PC-9 (cell line): ENCODE results near the gene MELTF. TPM values are rescaled to one million over a fixed set of nuclear protein-coding genes. Genes with fewer than 3 reads are reported as not detected.

Experiments
- BruUV-seq: library from RNA; stranded (reverse); fragments of 400-500 nt; replicated peaks from 2 replicates; lab custom pipeline; 2021; lab: Mats Ljungman, UMichigan
- CTCF ChIA-PET: fragments of 300-600 bp; sonication (Branson Sonifier 250); formaldehyde crosslinking; loops from one replicate; lab custom pipeline; 2022; ENCODE audit warnings: antibody characterized with exemption; lab: Charles Lee
- POLR2A ChIA-PET: fragments of 300-600 bp; sonication (Branson Sonifier 250); formaldehyde crosslinking; loops from one replicate; lab custom pipeline; 2022; ENCODE audit warnings: antibody characterized with exemption; ENCODE audit not compliant: unreplicated experiment; lab: Charles Lee
- DNase-seq, 2 experiments: peaks; one replicate each; pipeline versions ENCODE4 v3.0.0 to v3.0.0-alpha.2; 2015 to 2022; ENCODE audit warnings: mixed read lengths in 1 of 2
- H2AFZ ChIP-seq: fragments of 200-600 bp; sonication (generic); 2 replicates; pipeline ENCODE4 v1.8.1; 2017; ENCODE audit warnings: antibody characterized with exemption
- H3F3A ChIP-seq: fragments of 200-600 bp; sonication (generic); 2 replicates; pipeline ENCODE4 v1.8.1; 2017; ENCODE audit warnings: antibody characterized with exemption, mild to moderate bottlenecking, low read depth; ENCODE audit not compliant: insufficient read depth
- H3K27ac ChIP-seq: fragments of 200-600 bp; sonication (generic); 2 replicates; pipeline ENCODE4 v1.6.1; 2016; ENCODE audit warnings: mixed run types
- H3K27me3 ChIP-seq: fragments of 200-600 bp; sonication (generic); 2 replicates; pipeline ENCODE4 v1.6.1; 2016; ENCODE audit warnings: low read depth, mixed run types; ENCODE audit not compliant: insufficient read depth
- H3K36me3 ChIP-seq: fragments of 200-600 bp; sonication (generic); 2 replicates; pipeline ENCODE4 v1.6.1; 2016; ENCODE audit warnings: low read depth, mixed run types
- H3K4me1 ChIP-seq: fragments of 200-600 bp; sonication (generic); replicated peaks from 2 replicates; pipeline ENCODE4 v1.6.1; 2016; ENCODE audit warnings: mixed run types; ENCODE audit not compliant: insufficient read depth
- H3K4me2 ChIP-seq: fragments of 200-600 bp; sonication (generic); 2 replicates; pipeline ENCODE4 v1.6.1; 2017; ENCODE audit warnings: mixed run types
- H3K4me3 ChIP-seq: fragments of 200-600 bp; sonication (generic); 2 replicates; pipeline ENCODE4 v1.6.1; 2016; ENCODE audit warnings: mixed run types
- H3K79me2 ChIP-seq: fragments of 200-600 bp; sonication (generic); 2 replicates; pipeline ENCODE4 v1.6.1; 2017; ENCODE audit warnings: low read depth, mixed run types
- H3K9me2 ChIP-seq: fragments of 200-600 bp; sonication (generic); 2 replicates; pipeline ENCODE4 v1.8.1; 2017; ENCODE audit warnings: mild to moderate bottlenecking; ENCODE audit not compliant: insufficient read depth
- H3K9me3 ChIP-seq: fragments of 200-600 bp; sonication (generic); 2 replicates; pipeline ENCODE4 v1.8.1; 2016; ENCODE audit warnings: low read depth; ENCODE audit not compliant: insufficient read depth
- H4K20me1 ChIP-seq: fragments of 200-600 bp; sonication (generic); 2 replicates; pipeline ENCODE4 v1.8.1; 2017; ENCODE audit not compliant: insufficient read depth
- EZH2 ChIP-seq: fragments of 200-600 bp; sonication (generic); IDR thresholded peaks from 2 replicates; pipeline ENCODE4 v1.8.0; 2017; ENCODE audit warnings: antibody characterized with exemption, low read depth
- intact Hi-C: fragments of 100-400 bp; cut with micrococcal nuclease; formaldehyde crosslinking; loops from one replicate; pipeline ENCODE4 v1.10.0; 2022; ENCODE audit not compliant: unreplicated experiment
- total RNA-seq: library from RNA; stranded (reverse); gene quantifications from 2 replicates; pipeline ENCODE4 v1.2.3, GENCODE V29; 2021
- TF ChIP-seq, protein P1 (sequence below): fragments of 200-600 bp; sonication (generic); conservative IDR thresholded peaks from 2 replicates; pipeline ENCODE4 v1.6.1; 2017; ENCODE audit warnings: mixed run types, antibody characterized with exemption, mild to moderate bottlenecking, moderate library complexity

Gene MELTF
- total RNA-seq, 1 experiment from 2014 or later, result 154 TPM

- intact Hi-C loops, result no loop called here
- H3F3A ChIP-seq, result no peaks in the 10 kb centered on the region
- no TSS peak for BruUV-seq
- ChIA-PET CTCF (no interaction called here), POLR2A (no interaction called here)
- no peak overlapping the region for H3K4me3 ChIP-seq
- DNase-seq, result no peak
- no peaks in the 10 kb centered on the region for H3K4me1 ChIP-seq
- no peak overlapping the region for H3K27ac ChIP-seq
- H3K4me2 ChIP-seq, result no peak overlapping the region
- H3K27me3 ChIP-seq, result no peaks in the 10 kb centered on the region
- H3K9me3 ChIP-seq, result no peaks in the 10 kb centered on the region
- no peaks in the 10 kb centered on the region for H3K9me2 ChIP-seq
- no peak for TF ChIP-seq EZH2
- TF ChIP-seq, protein P1, sequence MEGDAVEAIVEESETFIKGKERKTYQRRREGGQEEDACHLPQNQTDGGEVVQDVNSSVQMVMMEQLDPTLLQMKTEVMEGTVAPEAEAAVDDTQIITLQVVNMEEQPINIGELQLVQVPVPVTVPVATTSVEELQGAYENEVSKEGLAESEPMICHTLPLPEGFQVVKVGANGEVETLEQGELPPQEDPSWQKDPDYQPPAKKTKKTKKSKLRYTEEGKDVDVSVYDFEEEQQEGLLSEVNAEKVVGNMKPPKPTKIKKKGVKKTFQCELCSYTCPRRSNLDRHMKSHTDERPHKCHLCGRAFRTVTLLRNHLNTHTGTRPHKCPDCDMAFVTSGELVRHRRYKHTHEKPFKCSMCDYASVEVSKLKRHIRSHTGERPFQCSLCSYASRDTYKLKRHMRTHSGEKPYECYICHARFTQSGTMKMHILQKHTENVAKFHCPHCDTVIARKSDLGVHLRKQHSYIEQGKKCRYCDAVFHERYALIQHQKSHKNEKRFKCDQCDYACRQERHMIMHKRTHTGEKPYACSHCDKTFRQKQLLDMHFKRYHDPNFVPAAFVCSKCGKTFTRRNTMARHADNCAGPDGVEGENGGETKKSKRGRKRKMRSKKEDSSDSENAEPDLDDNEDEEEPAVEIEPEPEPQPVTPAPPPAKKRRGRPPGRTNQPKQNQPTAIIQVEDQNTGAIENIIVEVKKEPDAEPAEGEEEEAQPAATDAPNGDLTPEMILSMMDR, result no peak
- H4K20me1 ChIP-seq, result no peaks in the 10 kb centered on the region
- H3K79me2 ChIP-seq, result no peaks in the 10 kb centered on the region
- H2AFZ ChIP-seq, result no peak overlapping the region
- H3K36me3 ChIP-seq, result no peaks in the 10 kb centered on the region
These were observed 37.8 kb downstream of the MELTF start for GRCh38 chr3:196991581-196992460.

GRCh38 chr3:196990601-196991007 lies 39.0 kb downstream of the MELTF start:
- ChIA-PET CTCF (interaction anchor here (0.7 kb wide), 1 partner anchor 19 kb away, joined by 3 read pairs; no protein-coding TSS in a partner anchor), POLR2A (no interaction called here)
- BruUV-seq, result no TSS peak
- Histone ChIP-seq H4K20me1 (no peaks in the 10 kb centered on the region), H3K36me3 (no peaks in the 10 kb centered on the region), H3F3A (no peaks in the 10 kb centered on the region), H3K9me2 (no peaks in the 10 kb centered on the region), H3K27me3 (no peaks in the 10 kb centered on the region), H3K9me3 (no peaks in the 10 kb centered on the region), H3K27ac (no peak overlapping the region), H2AFZ (no peak overlapping the region), H3K4me2 (no peak overlapping the region), H3K79me2 (no peaks in the 10 kb centered on the region), H3K4me3 (no peak overlapping the region), H3K4me1 (no peaks in the 10 kb centered on the region)
- intact Hi-C loops, result no loop called here
- no peak for DNase-seq
- TF ChIP-seq, protein P1, result no peak
- no peak for TF ChIP-seq EZH2

DNA sequence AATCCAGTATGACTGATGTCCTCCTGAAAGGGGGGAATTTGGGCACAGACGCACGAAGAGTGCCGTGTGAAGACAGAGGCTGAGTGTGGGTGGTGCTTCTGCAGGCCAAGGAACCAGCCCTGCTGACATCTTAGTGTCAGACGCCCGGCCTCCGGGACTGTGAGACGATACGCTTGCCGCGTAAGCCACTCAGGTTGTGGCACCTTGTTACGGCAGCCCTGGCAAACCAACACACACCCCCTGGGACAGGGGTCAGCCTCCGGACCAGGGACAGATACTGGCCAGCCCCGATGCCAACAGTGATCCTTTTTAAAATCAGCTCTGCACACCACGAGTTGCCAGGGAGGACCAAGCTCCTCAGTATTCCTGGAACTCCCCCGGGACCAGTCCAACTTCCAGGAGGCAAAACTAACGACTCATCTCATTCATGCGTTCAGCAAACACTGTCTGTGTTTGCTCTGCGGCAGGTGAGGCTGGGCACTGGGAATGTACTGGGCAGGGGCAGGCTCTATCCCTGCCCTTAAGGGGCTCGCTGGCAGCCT lies 39.8 kb downstream of the MELTF start:
- H3K4me3 ChIP-seq, result no peak overlapping the region
- no peaks in the 10 kb centered on the region for H3K27me3 ChIP-seq
- H3K27ac ChIP-seq, result no peak overlapping the region
- H3K4me2 ChIP-seq, result no peak overlapping the region
- TF ChIP-seq, protein P1, result no peak
- TF ChIP-seq EZH2, result no peak
- CTCF ChIA-PET, result interaction anchor here (0.6 to 0.7 kb wide), 2 partner anchors 9 to 64 kb away, joined by 3 to 10 read pairs; no protein-coding TSS in a partner anchor
- no peaks in the 10 kb centered on the region for H3K4me1 ChIP-seq
- no peak overlapping the region for H2AFZ ChIP-seq
- BruUV-seq, result no TSS peak
- no peaks in the 10 kb centered on the region for H3F3A ChIP-seq
- POLR2A ChIA-PET, result no interaction called here
- no peaks in the 10 kb centered on the region for H4K20me1 ChIP-seq
- no peaks in the 10 kb centered on the region for H3K9me2 ChIP-seq
- H3K9me3 ChIP-seq, result no peaks in the 10 kb centered on the region
- H3K36me3 ChIP-seq, result no peaks in the 10 kb centered on the region
- H3K79me2 ChIP-seq, result no peaks in the 10 kb centered on the region
- DNase-seq, result no peak
- intact Hi-C loops, result no loop called here
